Liver (tissue), 9 donors: Measurements from ENCODE around the gene KIFC1. TPM values are rescaled to one million over a fixed set of nuclear protein-coding genes. Genes with fewer than 3 reads are reported as not detected.
"Not testable (repeated sequence)": the region's sequence is repeated elsewhere in the genome, so short reads cannot be mapped to it uniquely, and the experiment has no call there.

Experiments
- DNase-seq: peaks from one replicate; pipeline ENCODE4 v3.0.0-alpha.2; 2017; ENCODE audit warnings: low spot score
- H3K27ac ChIP-seq, 2 donors: one replicate each; pipeline ENCODE4 v1.7.0; 2013; ENCODE audit warnings: inconsistent platforms in 2 of 2, low read length in 2 of 2, control low read depth in 1 of 2, low read depth in 1 of 2, mild to moderate bottlenecking in 1 of 2
- H3K27me3 ChIP-seq, 4 donors: one replicate each; pipeline versions ENCODE4 v1.6.1 to v1.7.0; 2013; ENCODE audit warnings: low read length in 3 of 4, inconsistent platforms in 1 of 4, mild to moderate bottlenecking in 1 of 4, moderate library complexity in 1 of 4; ENCODE audit not compliant: control insufficient read depth in 4 of 4, insufficient read depth in 4 of 4
- H3K36me3 ChIP-seq, 4 donors: one replicate each; pipeline versions ENCODE4 v1.6.1 to v1.7.0; 2013; ENCODE audit warnings: low read length in 3 of 4, mild to moderate bottlenecking in 3 of 4, low read depth in 1 of 4, moderate library complexity in 1 of 4; ENCODE audit not compliant: control insufficient read depth in 4 of 4, insufficient read depth in 3 of 4
- H3K4me1 ChIP-seq, 4 donors: one replicate each; pipeline versions ENCODE4 v1.6.1 to v1.7.0; 2013; ENCODE audit warnings: low read length in 3 of 4, mild to moderate bottlenecking in 3 of 4, moderate library complexity in 1 of 4; ENCODE audit not compliant: control insufficient read depth in 4 of 4, insufficient read depth in 4 of 4
- H3K4me3 ChIP-seq, 3 donors: one replicate each; pipeline versions ENCODE4 v1.6.1 to v1.7.0; 2013; ENCODE audit warnings: low read length in 3 of 3, control low read depth in 1 of 3, low read depth in 1 of 3, mild to moderate bottlenecking in 1 of 3
- H3K9ac ChIP-seq, 2 donors: one replicate each; pipeline ENCODE4 v1.7.0; 2013; ENCODE audit warnings: low read length in 2 of 2, mild to moderate bottlenecking in 2 of 2, moderate library complexity in 2 of 2, control low read depth in 1 of 2, low read depth in 1 of 2
- H3K9me3 ChIP-seq, 4 donors: one replicate each; pipeline versions ENCODE4 v1.6.1 to v1.7.0; 2013; ENCODE audit warnings: low read length in 3 of 4; ENCODE audit not compliant: control insufficient read depth in 4 of 4
- EGR1 ChIP-seq, 2 donors: IDR thresholded peaks; 2 replicates each; pipeline ENCODE4 v1.6.1; 2016 to 2018; ENCODE audit warnings: antibody characterized with exemption in 2 of 2, low read depth in 2 of 2
- FOXA1 ChIP-seq: IDR thresholded peaks from 2 replicates; pipeline ENCODE4 v1.6.1; 2016; ENCODE audit warnings: antibody characterized with exemption
- FOXA2 ChIP-seq: IDR thresholded peaks from 2 replicates; pipeline ENCODE4 v1.6.1; 2016; ENCODE audit warnings: antibody characterized with exemption
- GABPA ChIP-seq, 2 donors: IDR thresholded peaks in 1 of 2; conservative IDR thresholded peaks in 1 of 2; 2 replicates each; pipeline ENCODE4 v1.6.1; 2016; ENCODE audit warnings: antibody characterized with exemption in 2 of 2, mild to moderate bottlenecking in 1 of 2, moderate library complexity in 1 of 2
- HNF4G ChIP-seq: IDR thresholded peaks from 2 replicates; pipeline ENCODE4 v1.6.1; 2016; ENCODE audit warnings: antibody characterized with exemption
- JUND ChIP-seq, 2 donors: IDR thresholded peaks; 2 replicates each; pipeline ENCODE4 v1.6.1; 2016; ENCODE audit warnings: antibody characterized with exemption in 2 of 2
- NR2F2 ChIP-seq: IDR thresholded peaks from 2 replicates; pipeline ENCODE4 v1.6.1; 2016; ENCODE audit warnings: antibody characterized with exemption
- RAD21 ChIP-seq, 2 donors: IDR thresholded peaks; 2 replicates each; pipeline ENCODE4 v1.6.1; 2016; ENCODE audit warnings: antibody characterized with exemption in 2 of 2, mild to moderate bottlenecking in 2 of 2
- RXRA ChIP-seq, 2 donors: IDR thresholded peaks; 2 replicates each; pipeline ENCODE4 v1.6.1; 2017 to 2018; ENCODE audit warnings: antibody characterized with exemption in 2 of 2, mild to moderate bottlenecking in 1 of 2
- SP1 ChIP-seq: IDR thresholded peaks from 2 replicates; pipeline ENCODE4 v1.6.1; 2018; ENCODE audit warnings: antibody characterized with exemption, mild to moderate bottlenecking
- TAF1 ChIP-seq: conservative IDR thresholded peaks from 2 replicates; pipeline ENCODE4 v1.6.1; 2016; ENCODE audit warnings: antibody characterized with exemption, mild to moderate bottlenecking
- YY1 ChIP-seq: IDR thresholded peaks from 2 replicates; pipeline ENCODE4 v1.6.1; 2016; ENCODE audit warnings: antibody characterized with exemption, mild to moderate bottlenecking
- ZBTB33 ChIP-seq: IDR thresholded peaks from 2 replicates; pipeline ENCODE4 v1.6.1; 2016; ENCODE audit warnings: antibody characterized with exemption
- whole genome bisulfite sequencing: extraction: QIAGEN DNeasy Blood & Tissue Kit; methylation state at CpG from one replicate; pipeline ENCODE4 v1.1.7; 2013; 5-methylcytosine and 5-hydroxymethylcytosine counted together
- polyA plus RNA-seq, 2 donors: library from polyadenylated mRNA; stranded (reverse) in 1 of 2; unstranded in 1 of 2; fragments of 200-250 nt in 1 of 2; fragments of >200 nt in 1 of 2; fragmentation: Nextera tagmentation in 1 of 2; extraction: Ambion mirVana in 1 of 2; gene quantifications; one replicate each; pipeline versions ENCODE4 v1.2.1 to v1.2.3, GENCODE V29; 2013 to 2015
- total RNA-seq, 2 donors: library from RNA; depleted of rRNA; stranded (reverse); fragments of >200 nt; gene quantifications; one replicate each; pipeline ENCODE4 v1.2.3, GENCODE V29; 2014
- TF ChIP-seq, protein P1 (sequence below): IDR thresholded peaks from 2 replicates; pipeline ENCODE4 v1.6.1; 2016; ENCODE audit warnings: antibody characterized with exemption
- TF ChIP-seq, protein P2 (sequence below): IDR thresholded peaks from 2 replicates; pipeline ENCODE4 v1.6.1; 2016; ENCODE audit warnings: antibody characterized with exemption, mild to moderate bottlenecking
- TF ChIP-seq, protein P3 (sequence below): IDR thresholded peaks from 2 replicates; pipeline ENCODE4 v1.6.1; 2016; ENCODE audit warnings: antibody characterized with exemption
- donor health status: healthy.
- donor health status: healthy.
- donor health status: healthy.
- donor health status: healthy.
- donor health status: healthy.

Gene KIFC1
- total and polyA plus RNA-seq, 4 donors = 0.08 to 30.0 (median 1.3) TPM

- Histone ChIP-seq H3K9ac (peak overlapping the region in 1 of 2 donors; percentile 14), H3K4me1 (peaks cover 0 to 10% (median 8%) of the 10 kb centered on the region in 4 donors), H3K9me3 (no peaks in the 10 kb centered on the region), H3K36me3 (no peaks in the 10 kb centered on the region), H3K27ac (no peak overlapping the region), H3K4me3 (peak overlapping the region in 1 of 3 donors; percentile 43), H3K27me3 (no peaks in the 10 kb centered on the region)
- no peak for DNase-seq
- 46% methylated on average over 5 of the region's 5 CpGs for WGBS
- TF ChIP-seq, protein P1, sequence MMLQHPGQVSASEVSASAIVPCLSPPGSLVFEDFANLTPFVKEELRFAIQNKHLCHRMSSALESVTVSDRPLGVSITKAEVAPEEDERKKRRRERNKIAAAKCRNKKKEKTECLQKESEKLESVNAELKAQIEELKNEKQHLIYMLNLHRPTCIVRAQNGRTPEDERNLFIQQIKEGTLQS = no peak
- TF ChIP-seq RAD21 (IDR thresholded peaks at IDR 0.05) (no peak), NR2F2 (no peak)
Measured at GRCh38 chr6:33392595-33392948, 949 bp downstream of the KIFC1 start.

DNA sequence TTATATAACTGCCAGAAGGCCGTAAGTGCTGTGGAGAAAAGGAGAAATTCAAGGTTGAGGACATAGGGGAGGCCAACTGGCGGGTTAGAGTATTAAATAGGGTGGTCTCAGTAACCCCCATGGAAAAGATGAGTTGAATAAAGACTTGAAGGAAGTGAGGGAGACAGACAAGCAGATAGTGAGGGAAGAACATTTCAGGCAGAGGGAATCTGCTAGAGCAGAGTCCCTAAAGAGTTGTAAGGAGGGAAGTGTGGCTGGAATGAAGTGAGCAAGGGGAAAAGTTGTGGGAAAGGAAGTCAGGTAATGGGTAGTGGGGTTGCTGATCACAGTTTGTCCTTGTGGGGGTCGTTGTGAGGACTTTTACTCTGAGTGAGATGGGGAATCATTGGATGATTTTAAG, 1.4 kb downstream of the KIFC1 start:
- Histone ChIP-seq H3K9ac (peak overlapping the region in 1 of 2 donors; percentile 4), H3K36me3 (no peaks in the 10 kb centered on the region), H3K9me3 (no peaks in the 10 kb centered on the region), H3K4me1 (peaks cover 0 to 10% (median 8%) of the 10 kb centered on the region in 4 donors), H3K4me3 (no peak overlapping the region), H3K27ac (no peak overlapping the region), H3K27me3 (no peaks in the 10 kb centered on the region)
- no peak for DNase-seq
- 71% methylated on average over 3 of the region's 3 CpGs for WGBS
- no peak for TF ChIP-seq EGR1 (IDR thresholded peaks at IDR 0.05; ENCODE audit: low read depth in 2 of 2)
- no peak for TF ChIP-seq RXRA (IDR thresholded peaks at IDR 0.05)
- no peak for TF ChIP-seq FOXA1
- TF ChIP-seq RAD21 (IDR thresholded peaks at IDR 0.05) = no peak
- no peak for TF ChIP-seq JUND (IDR thresholded peaks at IDR 0.05)
- TF ChIP-seq, protein P2, sequence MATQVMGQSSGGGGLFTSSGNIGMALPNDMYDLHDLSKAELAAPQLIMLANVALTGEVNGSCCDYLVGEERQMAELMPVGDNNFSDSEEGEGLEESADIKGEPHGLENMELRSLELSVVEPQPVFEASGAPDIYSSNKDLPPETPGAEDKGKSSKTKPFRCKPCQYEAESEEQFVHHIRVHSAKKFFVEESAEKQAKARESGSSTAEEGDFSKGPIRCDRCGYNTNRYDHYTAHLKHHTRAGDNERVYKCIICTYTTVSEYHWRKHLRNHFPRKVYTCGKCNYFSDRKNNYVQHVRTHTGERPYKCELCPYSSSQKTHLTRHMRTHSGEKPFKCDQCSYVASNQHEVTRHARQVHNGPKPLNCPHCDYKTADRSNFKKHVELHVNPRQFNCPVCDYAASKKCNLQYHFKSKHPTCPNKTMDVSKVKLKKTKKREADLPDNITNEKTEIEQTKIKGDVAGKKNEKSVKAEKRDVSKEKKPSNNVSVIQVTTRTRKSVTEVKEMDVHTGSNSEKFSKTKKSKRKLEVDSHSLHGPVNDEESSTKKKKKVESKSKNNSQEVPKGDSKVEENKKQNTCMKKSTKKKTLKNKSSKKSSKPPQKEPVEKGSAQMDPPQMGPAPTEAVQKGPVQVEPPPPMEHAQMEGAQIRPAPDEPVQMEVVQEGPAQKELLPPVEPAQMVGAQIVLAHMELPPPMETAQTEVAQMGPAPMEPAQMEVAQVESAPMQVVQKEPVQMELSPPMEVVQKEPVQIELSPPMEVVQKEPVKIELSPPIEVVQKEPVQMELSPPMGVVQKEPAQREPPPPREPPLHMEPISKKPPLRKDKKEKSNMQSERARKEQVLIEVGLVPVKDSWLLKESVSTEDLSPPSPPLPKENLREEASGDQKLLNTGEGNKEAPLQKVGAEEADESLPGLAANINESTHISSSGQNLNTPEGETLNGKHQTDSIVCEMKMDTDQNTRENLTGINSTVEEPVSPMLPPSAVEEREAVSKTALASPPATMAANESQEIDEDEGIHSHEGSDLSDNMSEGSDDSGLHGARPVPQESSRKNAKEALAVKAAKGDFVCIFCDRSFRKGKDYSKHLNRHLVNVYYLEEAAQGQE = no peak

DNA sequence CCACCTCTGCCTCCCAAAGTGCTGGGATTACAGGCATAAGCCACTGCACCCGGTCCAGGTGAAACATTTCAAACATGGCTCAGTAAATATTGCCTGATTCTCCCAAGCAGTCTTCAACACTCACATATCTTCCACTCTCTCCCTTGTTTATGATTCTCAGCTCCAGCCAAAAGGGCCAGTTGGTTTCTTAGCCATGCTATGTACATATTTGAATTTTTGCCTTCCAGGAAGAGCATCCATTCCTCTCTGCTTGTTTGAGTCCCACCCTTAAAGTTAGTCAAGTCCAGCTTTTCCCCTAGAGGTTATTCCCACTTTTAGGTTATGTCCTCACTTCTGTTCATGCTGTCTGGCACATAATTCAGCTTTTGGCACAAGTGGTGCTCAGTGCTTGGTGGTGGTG, 5.9 kb downstream of the KIFC1 start:
- H3K27ac ChIP-seq = no peak overlapping the region
- 80% methylated on average over 1 of the region's 1 CpG for WGBS
- no peak for DNase-seq
- no peak overlapping the region for H3K4me3 ChIP-seq
- H3K9me3 ChIP-seq = no peaks in the 10 kb centered on the region
- H3K9ac ChIP-seq = no peak overlapping the region
- no peaks in the 10 kb centered on the region for H3K27me3 ChIP-seq
- no peaks in the 10 kb centered on the region for H3K36me3 ChIP-seq
- TF ChIP-seq TAF1 (no peak), ZBTB33 (no peak), FOXA2 (no peak), JUND (IDR thresholded peaks at IDR 0.05) (no peak), YY1 (no peak), FOXA1 (no peak), GABPA (IDR thresholded peaks at IDR 0.05 in 1 of 2, conservative IDR thresholded peaks at IDR 0.05 in 1 of 2) (no peak), EGR1 (IDR thresholded peaks at IDR 0.05; ENCODE audit: low read depth in 2 of 2) (no peak), SP1 (no peak), HNF4G (no peak)
- TF ChIP-seq, protein P1 = no peak
- TF ChIP-seq, protein P3, sequence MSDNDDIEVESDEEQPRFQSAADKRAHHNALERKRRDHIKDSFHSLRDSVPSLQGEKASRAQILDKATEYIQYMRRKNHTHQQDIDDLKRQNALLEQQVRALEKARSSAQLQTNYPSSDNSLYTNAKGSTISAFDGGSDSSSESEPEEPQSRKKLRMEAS = no peak
- TF ChIP-seq, protein P2 = no peak
- no peaks in the 10 kb centered on the region for H3K4me1 ChIP-seq

DNA sequence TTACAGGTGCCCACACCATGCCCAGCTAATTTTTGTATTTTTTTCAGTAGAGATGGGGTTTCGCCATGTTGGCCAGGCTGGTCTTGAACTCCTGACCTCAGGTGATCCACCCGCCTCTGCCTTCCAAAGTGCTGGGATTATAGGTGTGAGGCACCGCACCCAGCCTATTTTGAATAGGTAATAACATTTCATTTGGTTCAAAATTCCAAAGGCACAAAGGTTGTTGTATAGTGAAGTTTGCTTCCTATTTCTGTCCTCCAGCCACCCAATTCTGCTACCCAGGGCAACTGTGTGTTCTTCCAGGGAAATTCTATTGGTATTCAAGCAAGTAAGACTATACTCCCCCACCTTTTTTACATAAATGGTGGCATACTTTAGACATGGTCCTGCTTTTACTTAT, 7.0 kb downstream of the KIFC1 start:
- H3K9me3 ChIP-seq, H3K9ac ChIP-seq: not testable (repeated sequence)
- WGBS = 96% methylated on average over 3 of the region's 3 CpGs

More for the DNA sequence above, 7.0 kb downstream of the KIFC1 start:
- not testable (repeated sequence) for H3K27ac ChIP-seq, H3K4me3 ChIP-seq, DNase-seq, H3K4me1 ChIP-seq, H3K36me3 ChIP-seq, H3K27me3 ChIP-seq
